ENCODE measurements around the gene DMXL1. TPM values are rescaled to one million over a fixed set of nuclear protein-coding genes. Genes with fewer than 3 reads are reported as not detected.

DMXL1 gene
- total RNA-seq, 1 donor from 2014 or later = 35.0 TPM

GRCh38 chr5:119273391-119273839 lies 202.5 kb downstream of the DMXL1 start:
- peaks cover 62% of the 10 kb centered on the region for H3K4me1 Mint-ChIP-seq (ENCODE audit: low read depth)

GRCh38 chr5:119274030-119274766 lies 203.3 kb downstream of the DMXL1 start:
- H3K27ac Mint-ChIP-seq (ENCODE audit: unreplicated experiment) = peak overlapping the region; percentile 91
- H3K36me3 Mint-ChIP-seq (ENCODE audit: low read depth) = no peaks in the 10 kb centered on the region
- DNase-seq (ENCODE audit: low spot score) = no peak
- peaks cover 60% of the 10 kb centered on the region for H3K4me1 Mint-ChIP-seq (ENCODE audit: low read depth)
- H3K27me3 Mint-ChIP-seq (ENCODE audit: low read depth) = no peaks in the 10 kb centered on the region
- no peaks in the 10 kb centered on the region for H3K9me3 Mint-ChIP-seq (ENCODE audit: low read depth)
- TF ChIP-seq CTCF (IDR thresholded peaks at IDR 0.05) = no peak
- H3K4me3 Mint-ChIP-seq (ENCODE audit: unreplicated experiment) = no peak overlapping the region

More at GRCh38 chr5:119273391-119273839, 202.5 kb downstream of the DMXL1 start:
- no peaks in the 10 kb centered on the region for H3K9me3 Mint-ChIP-seq (ENCODE audit: low read depth)
- no peak for DNase-seq (ENCODE audit: low spot score)
- H3K27me3 Mint-ChIP-seq (ENCODE audit: low read depth) = no peaks in the 10 kb centered on the region
- TF ChIP-seq CTCF (IDR thresholded peaks at IDR 0.05) = no peak
- H3K27ac Mint-ChIP-seq (ENCODE audit: unreplicated experiment) = peak overlapping the region; percentile 91
- H3K4me3 Mint-ChIP-seq (ENCODE audit: unreplicated experiment) = no peak overlapping the region
- H3K36me3 Mint-ChIP-seq (ENCODE audit: low read depth) = no peaks in the 10 kb centered on the region

- no peaks in the 10 kb centered on the region for H3K36me3 Mint-ChIP-seq (ENCODE audit: low read depth)
- H3K4me3 Mint-ChIP-seq (ENCODE audit: unreplicated experiment) = no peak overlapping the region
- TF ChIP-seq CTCF (IDR thresholded peaks at IDR 0.05) = no peak
- DNase-seq (ENCODE audit: low spot score) = no peak
- no peaks in the 10 kb centered on the region for H3K27me3 Mint-ChIP-seq (ENCODE audit: low read depth)
- no peaks in the 10 kb centered on the region for H3K9me3 Mint-ChIP-seq (ENCODE audit: low read depth)
- H3K4me1 Mint-ChIP-seq (ENCODE audit: low read depth) = peaks cover 54% of the 10 kb centered on the region
- peak overlapping the region; percentile 91 for H3K27ac Mint-ChIP-seq (ENCODE audit: unreplicated experiment)
These were observed 203.9 kb downstream of the DMXL1 start for GRCh38 chr5:119274767-119275130.

GRCh38 chr5:119275146-119275545 lies 204.3 kb downstream of the DMXL1 start:
- no peak for DNase-seq (ENCODE audit: low spot score)
- no peaks in the 10 kb centered on the region for H3K27me3 Mint-ChIP-seq (ENCODE audit: low read depth)
- H3K4me1 Mint-ChIP-seq (ENCODE audit: low read depth) = peaks cover 50% of the 10 kb centered on the region
- peak overlapping the region; percentile 91 for H3K27ac Mint-ChIP-seq (ENCODE audit: unreplicated experiment)
- H3K4me3 Mint-ChIP-seq (ENCODE audit: unreplicated experiment) = no peak overlapping the region
- no peaks in the 10 kb centered on the region for H3K9me3 Mint-ChIP-seq (ENCODE audit: low read depth)
- H3K36me3 Mint-ChIP-seq (ENCODE audit: low read depth) = no peaks in the 10 kb centered on the region
- no peak for TF ChIP-seq CTCF (IDR thresholded peaks at IDR 0.05)

GRCh38 chr5:119275601-119276173 lies 204.8 kb downstream of the DMXL1 start:
- no peak for TF ChIP-seq CTCF (IDR thresholded peaks at IDR 0.05)
- no peak for DNase-seq (ENCODE audit: low spot score)
- no peaks in the 10 kb centered on the region for H3K27me3 Mint-ChIP-seq (ENCODE audit: low read depth)
- no peaks in the 10 kb centered on the region for H3K9me3 Mint-ChIP-seq (ENCODE audit: low read depth)
- peak overlapping the region; percentile 91 for H3K27ac Mint-ChIP-seq (ENCODE audit: unreplicated experiment)
- H3K4me1 Mint-ChIP-seq (ENCODE audit: low read depth) = peaks cover 46% of the 10 kb centered on the region
- no peak overlapping the region for H3K4me3 Mint-ChIP-seq (ENCODE audit: unreplicated experiment)
- no peaks in the 10 kb centered on the region for H3K36me3 Mint-ChIP-seq (ENCODE audit: low read depth)

Data from chondrocyte (in vitro differentiated cells).